SK-N-MC (cell line): ENCODE results near the gene TRABD2B.

Experiments
- EZH2 ChIP-seq: fragments of 200-600 bp; sonication (generic); IDR thresholded peaks from one replicate; pipeline ENCODE4 v1.6.1; 2017; ENCODE audit warnings: antibody characterized with exemption
- POLR2AphosphoS5 ChIP-seq: IDR thresholded peaks from 2 replicates; pipeline ENCODE4 v1.6.1; 2012; ENCODE audit warnings: mild to moderate bottlenecking, low read depth, low read length, borderline replicate concordance

DNA sequence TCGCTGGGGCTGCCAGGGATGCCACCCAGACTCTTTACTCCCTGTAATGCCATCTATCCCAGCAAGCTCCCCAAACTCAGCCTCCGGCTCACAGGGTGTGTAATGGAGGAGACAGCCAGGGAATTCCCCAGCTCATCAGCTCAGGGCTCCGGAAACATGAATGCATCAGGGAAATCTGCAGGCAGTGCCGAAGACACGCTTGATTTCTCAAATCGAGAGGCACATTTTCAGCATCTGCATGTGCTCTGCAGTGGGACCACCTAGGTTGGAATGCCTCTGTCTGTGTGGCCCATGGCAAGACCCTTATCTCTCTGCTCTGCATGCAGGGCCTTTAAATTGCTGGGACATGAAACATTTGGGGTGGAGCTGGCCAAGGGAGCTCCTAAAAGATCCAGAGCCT, 170.1 kb downstream of the TRABD2B start:
- no peak for TF ChIP-seq EZH2
- TF ChIP-seq POLR2AphosphoS5: no peak
